MM.1S (cell line): Measurements from ENCODE around the gene PRPH2.

Experiments used
- DNase-seq: peaks from one replicate; pipeline ENCODE4 v3.0.0-alpha.2; 2015
- H2AFZ ChIP-seq: fragments of 300-600 bp; sonication (generic); 2 replicates; pipeline ENCODE4 v1.6.0; 2016; ENCODE audit warnings: antibody characterized with exemption, low read length
- H3F3A ChIP-seq: fragments of 300-600 bp; sonication (generic); 2 replicates; pipeline ENCODE4 v1.6.1; 2016; ENCODE audit warnings: mild to moderate bottlenecking, antibody characterized with exemption, low read length, moderate library complexity, mixed read lengths; ENCODE audit not compliant: insufficient read depth
- H3K27ac ChIP-seq: fragments of 300-600 bp; sonication (generic); 2 replicates; pipeline ENCODE4 v1.5.1; 2016; ENCODE audit warnings: mild to moderate bottlenecking, low read length
- H3K27me3 ChIP-seq: fragments of 300-600 bp; sonication (generic); replicated peaks from 2 replicates; pipeline ENCODE4 v1.6.0; 2016; ENCODE audit warnings: low read length; ENCODE audit not compliant: insufficient read depth
- H3K36me3 ChIP-seq: fragments of 300-600 bp; sonication (generic); replicated peaks from 2 replicates; pipeline ENCODE4 v1.6.1; 2016; ENCODE audit warnings: mild to moderate bottlenecking, low read length, mixed read lengths; ENCODE audit not compliant: insufficient read depth
- H3K4me1 ChIP-seq: fragments of 300-600 bp; sonication (generic); 2 replicates; pipeline ENCODE4 v1.6.1; 2016; ENCODE audit warnings: low read length, mixed read lengths
- H3K4me2 ChIP-seq: fragments of 300-600 bp; sonication (generic); 2 replicates; pipeline ENCODE4 v1.6.0; 2016; ENCODE audit warnings: low read depth, low read length
- H3K4me3 ChIP-seq: fragments of 300-600 bp; sonication (generic); 2 replicates; pipeline ENCODE4 v1.5.1; 2016; ENCODE audit warnings: low read length, mixed read lengths
- H3K79me2 ChIP-seq: fragments of 300-600 bp; sonication (generic); 2 replicates; pipeline ENCODE4 v1.6.1; 2016; ENCODE audit warnings: mixed run types, low read length, mixed read lengths
- H3K9ac ChIP-seq: fragments of 300-600 bp; sonication (generic); 2 replicates; pipeline ENCODE4 v1.6.1; 2016; ENCODE audit warnings: low read length, mixed read lengths
- H3K9me2 ChIP-seq: fragments of 300-600 bp; sonication (generic); replicated peaks from 2 replicates; pipeline ENCODE4 v1.6.1; 2016; ENCODE audit warnings: mild to moderate bottlenecking, low read length, mixed read lengths; ENCODE audit not compliant: insufficient read depth
- H3K9me3 ChIP-seq: fragments of 300-600 bp; sonication (generic); replicated peaks from 2 replicates; pipeline ENCODE4 v1.6.1; 2016; ENCODE audit warnings: mild to moderate bottlenecking, low read length, mixed read lengths; ENCODE audit not compliant: insufficient read depth
- H4K20me1 ChIP-seq: fragments of 300-600 bp; sonication (generic); 2 replicates; pipeline ENCODE4 v1.6.1; 2016; ENCODE audit warnings: mild to moderate bottlenecking, low read length, moderate library complexity, mixed read lengths; ENCODE audit not compliant: insufficient read depth
- CTCF ChIP-seq: fragments of 300-600 bp; sonication (generic); IDR thresholded peaks from 2 replicates; pipeline ENCODE4 v1.5.1; 2016; ENCODE audit warnings: antibody characterized with exemption, low read length, mixed read lengths
- EZH2 ChIP-seq: fragments of 300-600 bp; sonication (generic); optimal IDR thresholded peaks from 2 replicates; pipeline ENCODE3; 2017; ENCODE audit warnings: low read depth, mild to moderate bottlenecking, antibody characterized with exemption, low read length, mixed read lengths
- EZH2phosphoT487 ChIP-seq: fragments of 300-600 bp; sonication (generic); IDR thresholded peaks from 2 replicates; pipeline ENCODE4 v1.6.1; 2018; ENCODE audit warnings: antibody characterized with exemption, low read length

Gene PRPH2

GRCh38 chr6:42762426-42762859 lies 40.0 kb upstream of the PRPH2 start:
- DNase-seq = no peak
- Histone ChIP-seq H4K20me1 (no peaks in the 10 kb centered on the region), H3K4me1 (no peaks in the 10 kb centered on the region), H3K4me3 (no peak overlapping the region), H3K27me3 (no peaks in the 10 kb centered on the region), H3K36me3 (no peaks in the 10 kb centered on the region), H3K9me2 (no peaks in the 10 kb centered on the region), H3K79me2 (no peaks in the 10 kb centered on the region), H2AFZ (no peak overlapping the region), H3F3A (no peaks in the 10 kb centered on the region), H3K4me2 (no peak overlapping the region), H3K9ac (no peak overlapping the region), H3K27ac (no peak overlapping the region), H3K9me3 (no peaks in the 10 kb centered on the region)
- TF ChIP-seq CTCF (no peak), EZH2phosphoT487 (no peak), EZH2 (no peak)

- TF ChIP-seq EZH2phosphoT487 (no peak), CTCF (no peak), EZH2 (no peak)
- no peak overlapping the region for H3K4me2 ChIP-seq
- no peaks in the 10 kb centered on the region for H3K9me3 ChIP-seq
- H3K9ac ChIP-seq = no peak overlapping the region
- no peak overlapping the region for H3K27ac ChIP-seq
- no peaks in the 10 kb centered on the region for H3K27me3 ChIP-seq
- H2AFZ ChIP-seq = no peak overlapping the region
- no peak overlapping the region for H3K4me3 ChIP-seq
- H3K9me2 ChIP-seq = no peaks in the 10 kb centered on the region
- H3K4me1 ChIP-seq = no peaks in the 10 kb centered on the region
- H3K36me3 ChIP-seq = no peaks in the 10 kb centered on the region
- DNase-seq = no peak
- H3K79me2 ChIP-seq = no peaks in the 10 kb centered on the region
- H3F3A ChIP-seq = no peaks in the 10 kb centered on the region
- no peaks in the 10 kb centered on the region for H4K20me1 ChIP-seq
These were observed 39.1 kb upstream of the PRPH2 start for GRCh38 chr6:42761287-42762067.

- H3K27ac ChIP-seq = no peak overlapping the region
- no peaks in the 10 kb centered on the region for H3K9me2 ChIP-seq
- no peaks in the 10 kb centered on the region for H3K27me3 ChIP-seq
- no peak overlapping the region for H3K9ac ChIP-seq
- H4K20me1 ChIP-seq = no peaks in the 10 kb centered on the region
- no peaks in the 10 kb centered on the region for H3K36me3 ChIP-seq
- no peak overlapping the region for H3K4me3 ChIP-seq
- H2AFZ ChIP-seq = no peak overlapping the region
- H3K4me2 ChIP-seq = no peak overlapping the region
- no peak for TF ChIP-seq EZH2
- no peaks in the 10 kb centered on the region for H3K79me2 ChIP-seq
- H3K4me1 ChIP-seq = no peaks in the 10 kb centered on the region
- DNase-seq = no peak
- no peaks in the 10 kb centered on the region for H3K9me3 ChIP-seq
- no peaks in the 10 kb centered on the region for H3F3A ChIP-seq
These were observed 36.5 kb upstream of the PRPH2 start for GRCh38 chr6:42758756-42759430.

GRCh38 chr6:42756722-42757121 lies 34.3 kb upstream of the PRPH2 start:
- H3K4me1 ChIP-seq = no peaks in the 10 kb centered on the region
- no peaks in the 10 kb centered on the region for H3K36me3 ChIP-seq
- H3K4me2 ChIP-seq = no peak overlapping the region
- no peaks in the 10 kb centered on the region for H3F3A ChIP-seq
- no peak overlapping the region for H3K4me3 ChIP-seq
- no peak overlapping the region for H3K27ac ChIP-seq
- H3K79me2 ChIP-seq = no peaks in the 10 kb centered on the region
- no peak overlapping the region for H3K9ac ChIP-seq
- no peaks in the 10 kb centered on the region for H3K27me3 ChIP-seq
- H3K9me2 ChIP-seq = no peaks in the 10 kb centered on the region
- H4K20me1 ChIP-seq = no peaks in the 10 kb centered on the region
- no peaks in the 10 kb centered on the region for H3K9me3 ChIP-seq
- no peak overlapping the region for H2AFZ ChIP-seq
- DNase-seq = no peak
- TF ChIP-seq EZH2 (no peak), CTCF (no peak), EZH2phosphoT487 (no peak)
